Measurements from ENCODE around the gene UNC5B. TPM values are rescaled to one million over a fixed set of nuclear protein-coding genes. Genes with fewer than 3 reads are reported as not detected.

UNC5B gene
- total RNA-seq, 4 donors from 2014 or later: 3.3 to 7.0 (median 5.9) TPM

DNA sequence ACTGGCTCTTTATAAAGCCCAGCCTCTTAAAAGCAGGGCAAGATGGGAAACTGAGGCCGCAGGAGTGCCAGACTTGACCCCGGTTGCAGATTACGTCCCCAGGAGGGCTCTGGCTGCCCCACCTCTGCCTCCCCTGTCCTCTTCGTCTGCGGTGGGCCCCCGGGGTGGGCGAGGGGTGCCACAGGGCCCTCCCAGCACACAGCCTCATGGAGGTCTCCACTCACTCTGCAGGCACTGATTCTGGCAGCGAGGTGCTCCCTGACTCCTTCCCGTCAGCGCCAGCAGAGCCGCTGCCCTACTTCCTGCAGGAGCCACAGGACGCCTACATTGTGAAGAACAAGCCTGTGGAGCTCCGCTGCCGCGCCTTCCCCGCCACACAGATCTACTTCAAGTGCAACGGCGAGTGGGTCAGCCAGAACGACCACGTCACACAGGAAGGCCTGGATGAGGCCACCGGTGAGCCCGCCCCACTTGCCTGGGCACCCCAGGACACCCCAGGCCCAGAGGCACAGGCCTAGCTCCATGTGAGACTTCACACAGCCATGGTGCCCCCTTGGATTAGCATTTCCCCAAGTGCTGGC, 67.3 kb downstream of the UNC5B start:
- Histone ChIP-seq H3K36me3 (no peaks in the 10 kb centered on the region), H3K27ac (no peak overlapping the region), H3K27me3 (no peaks in the 10 kb centered on the region), H3K4me3 (no peak overlapping the region), H3K4me1 (no peaks in the 10 kb centered on the region), H3K9me3 (no peaks in the 10 kb centered on the region)
- TF ChIP-seq EP300 (IDR thresholded peaks at IDR 0.05): no peak
- TF ChIP-seq, protein P1, sequence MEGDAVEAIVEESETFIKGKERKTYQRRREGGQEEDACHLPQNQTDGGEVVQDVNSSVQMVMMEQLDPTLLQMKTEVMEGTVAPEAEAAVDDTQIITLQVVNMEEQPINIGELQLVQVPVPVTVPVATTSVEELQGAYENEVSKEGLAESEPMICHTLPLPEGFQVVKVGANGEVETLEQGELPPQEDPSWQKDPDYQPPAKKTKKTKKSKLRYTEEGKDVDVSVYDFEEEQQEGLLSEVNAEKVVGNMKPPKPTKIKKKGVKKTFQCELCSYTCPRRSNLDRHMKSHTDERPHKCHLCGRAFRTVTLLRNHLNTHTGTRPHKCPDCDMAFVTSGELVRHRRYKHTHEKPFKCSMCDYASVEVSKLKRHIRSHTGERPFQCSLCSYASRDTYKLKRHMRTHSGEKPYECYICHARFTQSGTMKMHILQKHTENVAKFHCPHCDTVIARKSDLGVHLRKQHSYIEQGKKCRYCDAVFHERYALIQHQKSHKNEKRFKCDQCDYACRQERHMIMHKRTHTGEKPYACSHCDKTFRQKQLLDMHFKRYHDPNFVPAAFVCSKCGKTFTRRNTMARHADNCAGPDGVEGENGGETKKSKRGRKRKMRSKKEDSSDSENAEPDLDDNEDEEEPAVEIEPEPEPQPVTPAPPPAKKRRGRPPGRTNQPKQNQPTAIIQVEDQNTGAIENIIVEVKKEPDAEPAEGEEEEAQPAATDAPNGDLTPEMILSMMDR (IDR thresholded peaks at IDR 0.05): no peak
- no peak for TF ChIP-seq POLR2A (IDR thresholded peaks at IDR 0.05)
- no peak for DNase-seq (ENCODE audit: low spot score in 2 of 2)
- WGBS, 2 donors: 82 to 89% methylated on average over 14 to 21 of the region's 22 CpGs

- Histone ChIP-seq H3K36me3 (no peaks in the 10 kb centered on the region), H3K27me3 (no peaks in the 10 kb centered on the region), H3K4me1 (no peaks in the 10 kb centered on the region), H3K27ac (no peak overlapping the region), H3K9me3 (no peaks in the 10 kb centered on the region), H3K4me3 (no peak overlapping the region)
- no peak for DNase-seq (ENCODE audit: low spot score in 2 of 2)
- 70 to 77% methylated on average over 5 of the region's 5 CpGs for WGBS, 2 donors
- TF ChIP-seq, protein P1 (IDR thresholded peaks at IDR 0.05): no peak
- TF ChIP-seq EP300 (IDR thresholded peaks at IDR 0.05): no peak
- no peak for TF ChIP-seq POLR2A (IDR thresholded peaks at IDR 0.05)
These were observed 67.8 kb downstream of the UNC5B start for GRCh38 chr10:71280216-71280615.

DNA sequence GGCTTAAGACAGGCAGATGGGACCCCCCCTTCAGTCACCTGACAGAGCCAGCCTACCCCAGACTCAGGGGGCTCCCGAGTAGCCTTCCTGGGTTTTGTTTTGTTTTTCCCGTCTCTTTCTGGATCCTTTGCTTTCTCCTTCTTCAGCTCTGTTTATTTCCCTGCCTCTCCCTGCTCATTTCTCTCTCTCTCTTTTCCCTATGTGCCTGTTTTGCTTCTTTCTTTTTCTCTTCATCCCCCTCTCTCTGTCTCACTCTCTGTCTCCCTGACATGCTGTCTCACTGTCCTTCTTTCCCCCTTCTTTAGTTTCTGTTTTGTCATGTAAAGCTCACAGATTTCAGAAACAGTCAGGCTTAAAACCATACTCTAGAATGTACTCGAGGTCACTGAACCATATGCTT, 68.5 kb downstream of the UNC5B start:
- 48 to 50% methylated on average over 3 of the region's 3 CpGs for WGBS, 2 donors
- Histone ChIP-seq H3K9me3 (no peaks in the 10 kb centered on the region), H3K36me3 (no peaks in the 10 kb centered on the region), H3K4me1 (no peaks in the 10 kb centered on the region), H3K27ac (no peak overlapping the region), H3K27me3 (no peaks in the 10 kb centered on the region), H3K4me3 (no peak overlapping the region)
- TF ChIP-seq POLR2A (IDR thresholded peaks at IDR 0.05) (no peak), EP300 (IDR thresholded peaks at IDR 0.05) (no peak)
- TF ChIP-seq, protein P1 (IDR thresholded peaks at IDR 0.05): no peak
- no peak for DNase-seq (ENCODE audit: low spot score in 2 of 2)

DNA sequence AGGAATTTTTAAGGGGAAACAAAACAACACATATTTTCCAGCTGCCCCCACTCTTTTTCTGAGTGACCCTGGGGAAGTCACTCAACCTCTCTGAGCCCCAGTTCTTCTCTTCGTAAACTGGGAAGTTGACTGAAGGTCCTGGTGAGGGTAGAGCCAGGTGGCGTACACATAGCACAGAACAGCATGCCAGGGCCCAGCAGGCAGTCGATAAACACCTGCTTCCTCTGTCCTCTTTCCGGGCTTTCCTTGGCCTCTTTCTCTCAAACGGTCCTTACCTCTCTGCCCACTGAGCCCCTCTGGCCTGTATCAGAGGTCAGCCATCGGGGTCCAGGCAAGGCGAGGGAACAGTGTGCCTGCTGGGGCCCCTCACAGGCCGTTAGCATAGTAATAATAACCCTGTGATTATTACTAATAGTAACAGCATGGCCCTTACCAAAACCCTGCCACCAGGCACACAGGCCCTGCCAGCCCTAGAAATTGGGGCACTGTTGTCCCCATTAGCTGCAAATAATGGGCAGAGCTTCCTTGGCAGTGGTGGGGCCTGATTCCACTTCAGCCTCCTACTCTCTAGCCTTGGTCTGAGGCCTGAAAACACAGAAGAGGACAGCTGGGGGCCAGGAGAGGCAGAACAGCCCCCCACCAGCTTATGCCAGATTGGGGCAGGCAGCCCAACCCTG, 69.4 kb downstream of the UNC5B start:
- WGBS, 2 donors: 82 to 84% methylated on average over 6 to 8 of the region's 8 CpGs
- H3K27ac ChIP-seq: no peak overlapping the region
- TF ChIP-seq POLR2A (IDR thresholded peaks at IDR 0.05): no peak
- TF ChIP-seq EP300 (IDR thresholded peaks at IDR 0.05): no peak
- TF ChIP-seq, protein P1 (IDR thresholded peaks at IDR 0.05): no peak

DNA sequence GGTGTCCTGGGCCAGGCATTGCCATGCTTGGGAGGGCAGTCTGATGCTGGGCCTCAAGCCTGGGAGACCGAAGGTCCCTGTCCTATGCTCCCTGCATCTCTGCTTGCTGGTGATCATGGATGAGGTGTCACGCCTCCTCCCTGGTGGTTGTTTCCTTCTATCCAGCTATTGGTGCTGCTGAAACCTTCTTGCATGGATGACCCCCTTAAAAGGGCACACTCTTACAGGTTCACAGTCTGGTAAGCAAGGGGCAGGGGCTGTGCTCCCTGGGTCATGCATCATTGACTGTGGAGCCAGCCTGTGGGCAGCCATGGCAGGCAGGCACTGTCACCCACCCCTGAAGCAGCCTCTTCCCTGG, 69.9 kb downstream of the UNC5B start:
- no peak overlapping the region for H3K27ac ChIP-seq
- TF ChIP-seq, protein P1 (IDR thresholded peaks at IDR 0.05): no peak
- TF ChIP-seq POLR2A (IDR thresholded peaks at IDR 0.05) (no peak), EP300 (IDR thresholded peaks at IDR 0.05) (no peak)
- DNase-seq (ENCODE audit: low spot score in 2 of 2): no peak
- H3K9me3 ChIP-seq: no peaks in the 10 kb centered on the region
- WGBS, 2 donors: 89 to 94% methylated on average over 2 of the region's 2 CpGs
- no peak overlapping the region for H3K4me3 ChIP-seq
- H3K4me1 ChIP-seq: no peaks in the 10 kb centered on the region
- H3K36me3 ChIP-seq: no peaks in the 10 kb centered on the region
- H3K27me3 ChIP-seq: no peaks in the 10 kb centered on the region

More for the DNA sequence above, 69.4 kb downstream of the UNC5B start:
- Histone ChIP-seq H3K36me3 (no peaks in the 10 kb centered on the region), H3K27me3 (no peaks in the 10 kb centered on the region), H3K4me1 (no peaks in the 10 kb centered on the region), H3K4me3 (no peak overlapping the region), H3K9me3 (no peaks in the 10 kb centered on the region)
- no peak for DNase-seq (ENCODE audit: low spot score in 2 of 2)

Measured in tibial nerve (tissue), 4 donors.